Measurements from ENCODE around the gene ALKBH6. TPM values are rescaled to one million over a fixed set of nuclear protein-coding genes. Genes with fewer than 3 reads are reported as not detected.

Gene ALKBH6
- total and polyA plus RNA-seq, 9 of the 15 experiments (the other 6 are each of a cell fraction or from before 2014, with no cell fraction given), result 0.67 to 62.0 (median 34.5) TPM

DNA sequence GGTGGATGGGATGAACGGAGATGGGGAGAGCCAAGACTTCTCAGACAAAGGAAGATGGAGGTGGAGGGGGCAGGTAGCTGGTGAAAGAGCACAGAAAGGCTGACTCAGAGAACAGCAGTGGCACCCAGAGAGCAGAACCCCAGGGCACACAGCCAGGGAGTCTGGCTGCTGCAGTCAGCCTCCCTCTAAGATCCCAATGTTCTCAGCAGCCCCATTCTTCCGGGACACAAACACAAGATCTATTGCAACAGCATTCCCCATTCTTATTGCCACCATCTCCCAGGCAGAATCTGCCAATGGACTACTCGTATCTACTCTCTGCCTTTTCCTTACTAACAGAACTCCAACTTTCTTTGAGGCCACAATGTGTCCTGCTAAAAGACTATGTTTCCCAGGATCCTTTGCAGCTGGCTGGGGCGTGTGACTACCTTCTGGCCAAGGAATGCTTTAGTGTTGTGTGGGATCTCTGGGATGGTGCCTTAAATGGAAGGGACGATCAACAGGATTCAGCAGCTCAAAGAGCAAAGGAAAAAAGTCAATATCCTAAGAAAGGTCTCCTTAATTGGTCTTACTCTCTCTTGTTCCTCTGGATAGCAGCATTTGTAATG is 32.5 kb upstream of the ALKBH6 start:
- Histone ChIP-seq H3K36me3 (ENCODE audit: control insufficient read depth, insufficient read depth, low read length) (0 out of 3 replicates have a peak, but pooled peaks cover 5% of the 10 kb centered on the region), H3K9me3 (replicated peaks; ENCODE audit: control insufficient read depth, insufficient read depth, low read depth, low read length) (no peaks in the 10 kb centered on the region), H2AFZ (ENCODE audit: low read depth, low read length) (no peak overlapping the region), H3K4me2 (ENCODE audit: insufficient read depth, low read length) (no peak overlapping the region), H3K27ac (ENCODE audit: extremely low read depth, low read depth, low read length) (no peak overlapping the region), H3K4me3 (no peak overlapping the region), H3K9me1 (ENCODE audit: control insufficient read depth, insufficient read depth, low read length) (no peaks in the 10 kb centered on the region), H4K20me1 (replicated peaks; ENCODE audit: control insufficient read depth, insufficient read depth, low read length) (no peaks in the 10 kb centered on the region), H3K27me3 (ENCODE audit: control insufficient read depth in 2 of 2, insufficient read depth in 2 of 2, low read length in 2 of 2) (no peaks in the 10 kb centered on the region), H3K79me2 (ENCODE audit: control insufficient read depth, insufficient read depth, low read length) (no peaks in the 10 kb centered on the region), H3K9ac (ENCODE audit: insufficient read depth in 1 of 2, low read depth in 2 of 2, low read length in 2 of 2) (no peak overlapping the region), H3K4me1 (replicated peaks in 1 of 2; ENCODE audit: control insufficient read depth in 2 of 2, insufficient read depth in 2 of 2, low read length in 2 of 2) (no peaks in the 10 kb centered on the region; a peak in 2 of 5 replicates)
- ChIA-PET CTCF (ENCODE audit: low intra/inter-chr PET ratio) (no interaction called here), POLR2A (no interaction called here)
- ATAC-seq (no peak), FAIRE-seq (peak; percentile 15), DNase-seq (ENCODE audit: extremely low read depth in 1 of 4, low spot score in 3 of 4) (no peak)
- no peak for TF ChIP-seq TOE1 (IDR thresholded peaks at IDR 0.05; ENCODE audit: borderline replicate concordance)
- no peak for TF ChIP-seq TOE1 (CRISPR knock-in tag; IDR thresholded peaks at IDR 0.05; ENCODE audit: borderline replicate concordance, low read depth)
- no peak for TF ChIP-seq JUN (IDR thresholded peaks at IDR 0.05; ENCODE audit: borderline replicate concordance, low read depth, low read length)
- TF ChIP-seq JUN (CRISPR knock-in tag; IDR thresholded peaks at IDR 0.05; ENCODE audit: borderline replicate concordance), result no peak
- no peak for TF ChIP-seq SMC3 (conservative IDR thresholded peaks at IDR 0.05; ENCODE audit: insufficient read depth, low read depth, low read length)
- no peak for TF ChIP-seq ZNF57 (CRISPR knock-in tag; IDR thresholded peaks at IDR 0.05)
- no peak for TF ChIP-seq ZC3H4 (CRISPR knock-in tag; IDR thresholded peaks at IDR 0.05; ENCODE audit: borderline replicate concordance)
- TF ChIP-seq TCFL5 (CRISPR knock-in tag; conservative IDR thresholded peaks at IDR 0.05), result no peak
- TF ChIP-seq, protein P1, sequence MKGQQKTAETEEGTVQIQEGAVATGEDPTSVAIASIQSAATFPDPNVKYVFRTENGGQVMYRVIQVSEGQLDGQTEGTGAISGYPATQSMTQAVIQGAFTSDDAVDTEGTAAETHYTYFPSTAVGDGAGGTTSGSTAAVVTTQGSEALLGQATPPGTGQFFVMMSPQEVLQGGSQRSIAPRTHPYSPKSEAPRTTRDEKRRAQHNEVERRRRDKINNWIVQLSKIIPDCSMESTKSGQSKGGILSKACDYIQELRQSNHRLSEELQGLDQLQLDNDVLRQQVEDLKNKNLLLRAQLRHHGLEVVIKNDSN (CRISPR knock-in tag; IDR thresholded peaks at IDR 0.05), result no peak
- TF ChIP-seq, protein P2, sequence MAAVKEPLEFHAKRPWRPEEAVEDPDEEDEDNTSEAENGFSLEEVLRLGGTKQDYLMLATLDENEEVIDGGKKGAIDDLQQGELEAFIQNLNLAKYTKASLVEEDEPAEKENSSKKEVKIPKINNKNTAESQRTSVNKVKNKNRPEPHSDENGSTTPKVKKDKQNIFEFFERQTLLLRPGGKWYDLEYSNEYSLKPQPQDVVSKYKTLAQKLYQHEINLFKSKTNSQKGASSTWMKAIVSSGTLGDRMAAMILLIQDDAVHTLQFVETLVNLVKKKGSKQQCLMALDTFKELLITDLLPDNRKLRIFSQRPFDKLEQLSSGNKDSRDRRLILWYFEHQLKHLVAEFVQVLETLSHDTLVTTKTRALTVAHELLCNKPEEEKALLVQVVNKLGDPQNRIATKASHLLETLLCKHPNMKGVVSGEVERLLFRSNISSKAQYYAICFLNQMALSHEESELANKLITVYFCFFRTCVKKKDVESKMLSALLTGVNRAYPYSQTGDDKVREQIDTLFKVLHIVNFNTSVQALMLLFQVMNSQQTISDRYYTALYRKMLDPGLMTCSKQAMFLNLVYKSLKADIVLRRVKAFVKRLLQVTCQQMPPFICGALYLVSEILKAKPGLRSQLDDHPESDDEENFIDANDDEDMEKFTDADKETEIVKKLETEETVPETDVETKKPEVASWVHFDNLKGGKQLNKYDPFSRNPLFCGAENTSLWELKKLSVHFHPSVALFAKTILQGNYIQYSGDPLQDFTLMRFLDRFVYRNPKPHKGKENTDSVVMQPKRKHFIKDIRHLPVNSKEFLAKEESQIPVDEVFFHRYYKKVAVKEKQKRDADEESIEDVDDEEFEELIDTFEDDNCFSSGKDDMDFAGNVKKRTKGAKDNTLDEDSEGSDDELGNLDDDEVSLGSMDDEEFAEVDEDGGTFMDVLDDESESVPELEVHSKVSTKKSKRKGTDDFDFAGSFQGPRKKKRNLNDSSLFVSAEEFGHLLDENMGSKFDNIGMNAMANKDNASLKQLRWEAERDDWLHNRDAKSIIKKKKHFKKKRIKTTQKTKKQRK (IDR thresholded peaks at IDR 0.05; ENCODE audit: borderline replicate concordance, low read depth, low read length), result no peak
- TF ChIP-seq MCM5 (IDR thresholded peaks at IDR 0.05; ENCODE audit: low read depth), result no peak
- TF ChIP-seq TGIF2 (CRISPR knock-in tag; IDR thresholded peaks at IDR 0.05), result no peak
- no peak for TF ChIP-seq MYNN (IDR thresholded peaks at IDR 0.05)
- TF ChIP-seq MYNN (CRISPR knock-in tag; IDR thresholded peaks at IDR 0.05), result no peak
- no peak for TF ChIP-seq ZSCAN32 (CRISPR knock-in tag; IDR thresholded peaks at IDR 0.05)
- TF ChIP-seq, protein P3, sequence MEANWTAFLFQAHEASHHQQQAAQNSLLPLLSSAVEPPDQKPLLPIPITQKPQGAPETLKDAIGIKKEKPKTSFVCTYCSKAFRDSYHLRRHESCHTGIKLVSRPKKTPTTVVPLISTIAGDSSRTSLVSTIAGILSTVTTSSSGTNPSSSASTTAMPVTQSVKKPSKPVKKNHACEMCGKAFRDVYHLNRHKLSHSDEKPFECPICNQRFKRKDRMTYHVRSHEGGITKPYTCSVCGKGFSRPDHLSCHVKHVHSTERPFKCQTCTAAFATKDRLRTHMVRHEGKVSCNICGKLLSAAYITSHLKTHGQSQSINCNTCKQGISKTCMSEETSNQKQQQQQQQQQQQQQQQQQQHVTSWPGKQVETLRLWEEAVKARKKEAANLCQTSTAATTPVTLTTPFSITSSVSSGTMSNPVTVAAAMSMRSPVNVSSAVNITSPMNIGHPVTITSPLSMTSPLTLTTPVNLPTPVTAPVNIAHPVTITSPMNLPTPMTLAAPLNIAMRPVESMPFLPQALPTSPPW (CRISPR knock-in tag; IDR thresholded peaks at IDR 0.05), result no peak
- no peak for TF ChIP-seq SIN3B (IDR thresholded peaks at IDR 0.05; ENCODE audit: low read depth)
- intact Hi-C loops (cut with micrococcal nuclease) (no loop called here), in situ Hi-C loops (cut with MboI) (no loop called here)
- BruUV-seq (replicated peaks), result no TSS peak
- WGBS (ENCODE audit: insufficient coverage, low coverage, missing lambda C conversion rate), result 74% methylated on average over 5 of the region's 5 CpGs

Measured in K562 (cell line).